ENCODE measurements around the gene LGI1. TPM values are rescaled to one million over a fixed set of nuclear protein-coding genes. Genes with fewer than 3 reads are reported as not detected.

The LGI1 gene
- total RNA-seq, 2 experiments from 2014 or later = not detected

GRCh38 chr10:93745408-93746065, 12.2 kb upstream of the LGI1 start:
- Mint-ChIP-seq H3K27me3 (peaks cover 14% of the 10 kb centered on the region), H3K9me3 (ENCODE audit: low read depth) (no peaks in the 10 kb centered on the region), H3K4me1 (peaks cover 2% of the 10 kb centered on the region), H3K36me3 (no peaks in the 10 kb centered on the region), H3K27ac (no peak overlapping the region), H3K4me3 (no peak overlapping the region)
- no peak for DNase-seq
- ATAC-seq = no peak
- CTCF ChIA-PET = interaction anchor here (1.1 to 2.4 kb wide), 2 partner anchors 70 to 574 kb away, joined by 3 to 6 read pairs; no protein-coding TSS in a partner anchor

GRCh38 chr10:93746844-93747284, 10.9 kb upstream of the LGI1 start:
- DNase-seq = no peak
- H3K4me3 Mint-ChIP-seq = no peak overlapping the region
- H3K36me3 Mint-ChIP-seq = no peaks in the 10 kb centered on the region
- H3K27ac Mint-ChIP-seq = no peak overlapping the region
- peaks cover 2% of the 10 kb centered on the region for H3K4me1 Mint-ChIP-seq
- CTCF ChIA-PET = interaction anchor here (0.6 to 2.4 kb wide), 2 partner anchors 15 to 69 kb away, joined by 4 to 6 read pairs; no protein-coding TSS in a partner anchor
- peaks cover 8% of the 10 kb centered on the region for H3K27me3 Mint-ChIP-seq
- ATAC-seq = no peak
- no peaks in the 10 kb centered on the region for H3K9me3 Mint-ChIP-seq (ENCODE audit: low read depth)

- ATAC-seq = no peak
- Mint-ChIP-seq H3K27ac (no peak overlapping the region), H3K36me3 (no peaks in the 10 kb centered on the region), H3K4me1 (no peaks in the 10 kb centered on the region), H3K27me3 (peaks cover 10% of the 10 kb centered on the region), H3K9me3 (ENCODE audit: low read depth) (no peaks in the 10 kb centered on the region), H3K4me3 (no peak overlapping the region)
- no peak for DNase-seq
- CTCF ChIA-PET = interaction anchor here (1.5 kb wide), 1 partner anchor 68 kb away, joined by 3 read pairs; no protein-coding TSS in a partner anchor
Measured at GRCh38 chr10:93749218-93749799, 8.4 kb upstream of the LGI1 start.

GRCh38 chr10:93751124-93751523, 6.6 kb upstream of the LGI1 start:
- H3K27ac Mint-ChIP-seq = no peak overlapping the region
- no peak for ATAC-seq
- H3K4me1 Mint-ChIP-seq = no peaks in the 10 kb centered on the region
- CTCF ChIA-PET = no interaction called here
- no peak overlapping the region for H3K4me3 Mint-ChIP-seq
- H3K36me3 Mint-ChIP-seq = no peaks in the 10 kb centered on the region
- peaks cover 13% of the 10 kb centered on the region for H3K27me3 Mint-ChIP-seq
- H3K9me3 Mint-ChIP-seq (ENCODE audit: low read depth) = no peaks in the 10 kb centered on the region
- no peak for DNase-seq

- no peaks in the 10 kb centered on the region for H3K4me1 Mint-ChIP-seq
- peaks cover 18% of the 10 kb centered on the region for H3K27me3 Mint-ChIP-seq
- CTCF ChIA-PET = no interaction called here
- no peak for DNase-seq
- H3K4me3 Mint-ChIP-seq = no peak overlapping the region
- no peaks in the 10 kb centered on the region for H3K36me3 Mint-ChIP-seq
- no peak for ATAC-seq
- H3K27ac Mint-ChIP-seq = no peak overlapping the region
- no peaks in the 10 kb centered on the region for H3K9me3 Mint-ChIP-seq (ENCODE audit: low read depth)
Measured at GRCh38 chr10:93751832-93752231, 5.9 kb upstream of the LGI1 start.

GRCh38 chr10:93752761-93753160, 5.0 kb upstream of the LGI1 start:
- no peak for DNase-seq
- ATAC-seq = no peak
- Mint-ChIP-seq H3K27ac (no peak overlapping the region), H3K4me3 (no peak overlapping the region), H3K27me3 (peaks cover 25% of the 10 kb centered on the region), H3K9me3 (ENCODE audit: low read depth) (no peaks in the 10 kb centered on the region), H3K36me3 (no peaks in the 10 kb centered on the region), H3K4me1 (peaks cover 1% of the 10 kb centered on the region)
- CTCF ChIA-PET = no interaction called here

- H3K36me3 Mint-ChIP-seq = no peaks in the 10 kb centered on the region
- CTCF ChIA-PET = no interaction called here
- ATAC-seq (no peak), DNase-seq (no peak)
- no peak overlapping the region for H3K27ac Mint-ChIP-seq
- H3K4me3 Mint-ChIP-seq = no peak overlapping the region
- peaks cover 3% of the 10 kb centered on the region for H3K4me1 Mint-ChIP-seq
- H3K27me3 Mint-ChIP-seq = peaks cover 34% of the 10 kb centered on the region
- H3K9me3 Mint-ChIP-seq (ENCODE audit: low read depth) = no peaks in the 10 kb centered on the region
Measured at GRCh38 chr10:93753621-93754250, 4.0 kb upstream of the LGI1 start.

GRCh38 chr10:93754761-93755160, 3.0 kb upstream of the LGI1 start:
- H3K36me3 Mint-ChIP-seq = no peaks in the 10 kb centered on the region
- peaks cover 3% of the 10 kb centered on the region for H3K4me1 Mint-ChIP-seq
- H3K4me3 Mint-ChIP-seq = no peak overlapping the region
- H3K27ac Mint-ChIP-seq = no peak overlapping the region
- DNase-seq (no peak), ATAC-seq (no peak)
- CTCF ChIA-PET = no interaction called here
- peaks cover 39% of the 10 kb centered on the region for H3K27me3 Mint-ChIP-seq
- no peaks in the 10 kb centered on the region for H3K9me3 Mint-ChIP-seq (ENCODE audit: low read depth)

- DNase-seq (no peak), ATAC-seq (no peak)
- CTCF ChIA-PET = no interaction called here
- H3K27ac Mint-ChIP-seq = no peak overlapping the region
- no peaks in the 10 kb centered on the region for H3K36me3 Mint-ChIP-seq
- H3K4me1 Mint-ChIP-seq = peaks cover 3% of the 10 kb centered on the region
- peaks cover 39% of the 10 kb centered on the region for H3K27me3 Mint-ChIP-seq
- H3K9me3 Mint-ChIP-seq (ENCODE audit: low read depth) = no peaks in the 10 kb centered on the region
- no peak overlapping the region for H3K4me3 Mint-ChIP-seq
Measured at GRCh38 chr10:93755443-93756116, 2.2 kb upstream of the LGI1 start.

- H3K9me3 Mint-ChIP-seq (ENCODE audit: low read depth) = no peaks in the 10 kb centered on the region
- H3K4me3 Mint-ChIP-seq = no peak overlapping the region
- no peak for DNase-seq
- peaks cover 42% of the 10 kb centered on the region for H3K27me3 Mint-ChIP-seq
- no peak for ATAC-seq
- peaks cover 3% of the 10 kb centered on the region for H3K4me1 Mint-ChIP-seq
- H3K27ac Mint-ChIP-seq = no peak overlapping the region
- no peaks in the 10 kb centered on the region for H3K36me3 Mint-ChIP-seq
- CTCF ChIA-PET = no interaction called here
Measured at GRCh38 chr10:93756118-93756517, 1.6 kb upstream of the LGI1 start.

- H3K4me1 Mint-ChIP-seq = peaks cover 3% of the 10 kb centered on the region
- H3K4me3 Mint-ChIP-seq = no peak overlapping the region
- no peaks in the 10 kb centered on the region for H3K9me3 Mint-ChIP-seq (ENCODE audit: low read depth)
- H3K27ac Mint-ChIP-seq = no peak overlapping the region
- no peak for ATAC-seq
- peaks cover 47% of the 10 kb centered on the region for H3K27me3 Mint-ChIP-seq
- DNase-seq = no peak
- no peaks in the 10 kb centered on the region for H3K36me3 Mint-ChIP-seq
- CTCF ChIA-PET = no interaction called here
Measured at GRCh38 chr10:93757136-93757535, 600 bp upstream of the LGI1 start.

GRCh38 chr10:93758508-93758885, 761 bp downstream of the LGI1 start:
- peaks cover 3% of the 10 kb centered on the region for H3K4me1 Mint-ChIP-seq
- DNase-seq (no peak), ATAC-seq (no peak)
- H3K9me3 Mint-ChIP-seq (ENCODE audit: low read depth) = no peaks in the 10 kb centered on the region
- H3K4me3 Mint-ChIP-seq = no peak overlapping the region
- peaks cover 54% of the 10 kb centered on the region for H3K27me3 Mint-ChIP-seq
- H3K36me3 Mint-ChIP-seq = no peaks in the 10 kb centered on the region
- CTCF ChIA-PET = no interaction called here
- no peak overlapping the region for H3K27ac Mint-ChIP-seq

GRCh38 chr10:93758891-93759410, 1.2 kb downstream of the LGI1 start:
- H3K27ac Mint-ChIP-seq = no peak overlapping the region
- no peak overlapping the region for H3K4me3 Mint-ChIP-seq
- H3K4me1 Mint-ChIP-seq = peaks cover 3% of the 10 kb centered on the region
- CTCF ChIA-PET = no interaction called here
- ATAC-seq (no peak), DNase-seq (no peak)
- H3K27me3 Mint-ChIP-seq = peaks cover 54% of the 10 kb centered on the region
- no peaks in the 10 kb centered on the region for H3K36me3 Mint-ChIP-seq
- H3K9me3 Mint-ChIP-seq (ENCODE audit: low read depth) = no peaks in the 10 kb centered on the region
